ENCODE results near the gene NOL8.

The NOL8 gene

DNA sequence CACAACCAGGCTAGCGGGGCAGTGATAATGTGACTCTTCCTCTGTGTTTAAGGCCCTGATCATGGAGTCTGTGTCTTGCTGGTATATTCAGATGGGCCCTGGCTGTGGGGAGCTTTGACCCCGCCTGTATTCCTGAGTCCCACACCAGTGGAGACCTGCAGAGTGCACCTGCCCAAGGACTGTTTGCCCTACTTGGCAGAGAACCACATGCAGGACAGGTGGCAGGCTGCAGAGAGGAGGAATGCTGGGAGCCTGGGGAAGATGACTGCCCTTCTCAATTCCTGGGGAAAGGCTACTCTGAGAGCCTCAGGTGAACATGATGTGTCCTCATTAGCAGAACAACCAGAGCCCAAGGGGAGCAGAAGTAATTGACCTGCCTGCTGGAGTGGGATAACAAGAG, 67.8 kb downstream of the NOL8 start:
- DNase-seq, result no peak

DNA sequence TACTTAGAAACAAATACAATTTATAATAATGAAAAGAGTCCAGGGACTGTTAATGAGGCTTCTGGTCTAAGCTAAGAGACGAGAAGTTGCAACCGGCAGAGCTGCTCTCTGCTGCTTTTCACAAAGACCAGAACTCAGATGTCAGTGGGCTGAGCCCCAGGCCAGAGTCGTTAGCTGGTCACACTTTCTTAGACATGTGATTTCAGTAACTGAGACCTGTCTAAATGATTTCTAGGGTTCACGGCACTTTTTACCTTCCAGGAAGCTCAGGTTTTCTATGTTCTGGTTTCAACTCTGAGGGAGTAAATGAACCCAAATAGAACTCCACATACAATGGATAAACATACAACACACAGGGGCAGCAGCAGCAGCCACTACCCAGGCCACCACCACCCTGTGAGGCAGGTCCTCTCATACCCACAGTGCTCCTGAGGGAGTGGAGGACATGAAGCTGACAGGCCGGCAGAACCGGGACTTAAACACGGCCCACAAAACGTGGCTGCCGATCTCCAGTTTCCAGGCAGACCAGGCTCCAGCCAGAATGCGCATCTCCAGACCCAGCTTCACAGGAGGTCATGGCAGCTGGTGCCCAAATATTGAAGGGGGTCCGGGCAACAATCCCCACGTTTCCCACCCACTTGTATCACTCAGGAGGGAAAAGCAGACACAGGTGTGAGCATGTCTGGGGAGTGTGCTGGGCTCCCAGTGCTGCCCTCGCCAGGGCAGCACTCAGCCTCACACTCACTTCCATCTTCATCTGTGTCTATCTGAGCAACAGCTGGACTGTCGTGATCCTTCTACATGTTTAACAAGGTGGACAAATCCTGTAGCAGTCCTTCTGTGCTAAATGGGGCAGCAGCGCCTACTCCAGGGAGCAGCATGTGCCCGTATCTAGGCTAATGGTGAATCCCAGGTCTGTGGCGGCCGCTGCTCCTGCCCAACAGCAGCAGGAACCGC, 70.5 kb downstream of the NOL8 start:
- no peak for DNase-seq

DNA sequence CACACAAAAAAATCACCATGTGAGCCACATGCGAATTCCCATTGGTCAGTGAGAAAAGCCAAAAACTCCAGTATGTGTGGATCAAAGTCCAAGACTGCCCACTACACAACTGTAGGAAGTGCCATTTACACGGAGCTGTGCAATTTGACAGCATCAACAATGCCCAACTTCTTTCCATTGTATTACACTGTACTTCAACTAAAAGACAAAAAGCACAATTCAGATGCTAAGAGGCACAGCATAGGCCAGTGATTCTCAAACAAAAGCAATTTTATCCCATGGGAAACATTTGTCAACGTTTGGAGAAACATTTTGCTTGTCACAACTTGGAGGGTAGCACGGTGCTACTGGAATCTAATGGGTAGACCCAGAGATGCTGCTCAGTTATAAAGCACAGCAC, 71.5 kb downstream of the NOL8 start:
- DNase-seq, result no peak

DNA sequence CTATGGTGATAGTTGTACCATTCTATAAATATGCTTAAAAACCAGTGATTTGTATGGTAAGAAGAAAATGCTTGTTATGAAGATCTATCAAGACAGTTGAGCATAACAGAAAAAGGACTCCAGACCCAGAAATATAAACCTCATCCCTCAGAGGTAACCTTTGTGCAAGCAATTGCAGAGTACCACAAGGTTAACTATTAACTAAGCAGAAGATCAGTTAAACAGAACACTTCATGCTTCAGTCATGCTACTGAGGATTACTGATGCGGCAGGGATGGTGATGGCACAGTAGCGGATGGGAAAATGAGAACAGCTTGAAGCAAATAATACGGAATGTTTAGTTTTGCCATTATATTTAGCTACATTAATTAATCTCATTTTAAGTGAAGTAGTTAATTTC, 77.2 kb downstream of the NOL8 start:
- DNase-seq, result no peak

Measured in NCI-H510A treated with DMSO at 0.1 percent for 48 hours (cell line).